Loucy (cell line): ENCODE results near the gene TMEM140.

Experiments used
- CTCF ChIP-seq: fragments of 200-600 bp; sonication (generic); conservative IDR thresholded peaks from 2 replicates; pipeline ENCODE4 v1.5.1; 2014; ENCODE audit warnings: mild to moderate bottlenecking, antibody characterized with exemption, low read length
- EZH2phosphoT487 ChIP-seq: fragments of 200-600 bp; IDR thresholded peaks from 2 replicates; pipeline ENCODE4 v1.6.1; 2018; ENCODE audit warnings: antibody characterized with exemption, mild to moderate bottlenecking, moderate library complexity, borderline replicate concordance

GRCh38 chr7:135117096-135117495, 30.8 kb upstream of the TMEM140 start:
- TF ChIP-seq CTCF (no peak), EZH2phosphoT487 (no peak)
